VCaP (cell line): ENCODE data around the gene MAP3K15.
A peak's percentile ranks its signal among the peaks of the same experiment; 100 is the strongest.

Source experiments
- H3K27ac ChIP-seq: fragments of 450-650 bp; 2 replicates; pipeline ENCODE4 v1.5.1; 2017
- TF ChIP-seq, protein P1 (sequence below): fragments of 450-650 bp; conservative IDR thresholded peaks from 2 replicates; pipeline ENCODE4 v1.5.1; 2017; ENCODE audit warnings: mild to moderate bottlenecking, moderate library complexity

Gene MAP3K15

DNA sequence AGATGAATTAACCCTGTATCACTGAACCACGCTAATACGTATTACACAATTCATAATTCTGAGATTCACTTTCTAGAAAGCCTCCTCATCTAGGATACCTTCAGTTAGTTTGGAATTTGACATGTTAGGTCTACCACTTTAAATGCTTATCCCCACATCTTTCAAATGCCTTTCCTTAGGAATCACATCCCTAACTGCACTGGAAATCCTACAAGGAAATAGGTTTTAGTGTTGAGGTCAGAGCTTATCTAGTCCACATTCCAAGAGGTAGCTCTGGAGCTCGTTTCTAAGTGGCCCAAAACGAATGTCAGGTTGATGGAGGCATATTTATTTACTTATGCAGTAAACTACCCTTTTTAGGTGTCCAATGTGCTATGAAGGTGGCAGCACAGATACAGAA is 153.6 kb downstream of the MAP3K15 start:
- TF ChIP-seq, protein P1, sequence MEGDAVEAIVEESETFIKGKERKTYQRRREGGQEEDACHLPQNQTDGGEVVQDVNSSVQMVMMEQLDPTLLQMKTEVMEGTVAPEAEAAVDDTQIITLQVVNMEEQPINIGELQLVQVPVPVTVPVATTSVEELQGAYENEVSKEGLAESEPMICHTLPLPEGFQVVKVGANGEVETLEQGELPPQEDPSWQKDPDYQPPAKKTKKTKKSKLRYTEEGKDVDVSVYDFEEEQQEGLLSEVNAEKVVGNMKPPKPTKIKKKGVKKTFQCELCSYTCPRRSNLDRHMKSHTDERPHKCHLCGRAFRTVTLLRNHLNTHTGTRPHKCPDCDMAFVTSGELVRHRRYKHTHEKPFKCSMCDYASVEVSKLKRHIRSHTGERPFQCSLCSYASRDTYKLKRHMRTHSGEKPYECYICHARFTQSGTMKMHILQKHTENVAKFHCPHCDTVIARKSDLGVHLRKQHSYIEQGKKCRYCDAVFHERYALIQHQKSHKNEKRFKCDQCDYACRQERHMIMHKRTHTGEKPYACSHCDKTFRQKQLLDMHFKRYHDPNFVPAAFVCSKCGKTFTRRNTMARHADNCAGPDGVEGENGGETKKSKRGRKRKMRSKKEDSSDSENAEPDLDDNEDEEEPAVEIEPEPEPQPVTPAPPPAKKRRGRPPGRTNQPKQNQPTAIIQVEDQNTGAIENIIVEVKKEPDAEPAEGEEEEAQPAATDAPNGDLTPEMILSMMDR: no peak
- no peak overlapping the region for H3K27ac ChIP-seq

- no peak overlapping the region for H3K27ac ChIP-seq
- TF ChIP-seq, protein P1: no peak
Measured at GRCh38 chrX:19360903-19361302, 154.4 kb downstream of the MAP3K15 start.

DNA sequence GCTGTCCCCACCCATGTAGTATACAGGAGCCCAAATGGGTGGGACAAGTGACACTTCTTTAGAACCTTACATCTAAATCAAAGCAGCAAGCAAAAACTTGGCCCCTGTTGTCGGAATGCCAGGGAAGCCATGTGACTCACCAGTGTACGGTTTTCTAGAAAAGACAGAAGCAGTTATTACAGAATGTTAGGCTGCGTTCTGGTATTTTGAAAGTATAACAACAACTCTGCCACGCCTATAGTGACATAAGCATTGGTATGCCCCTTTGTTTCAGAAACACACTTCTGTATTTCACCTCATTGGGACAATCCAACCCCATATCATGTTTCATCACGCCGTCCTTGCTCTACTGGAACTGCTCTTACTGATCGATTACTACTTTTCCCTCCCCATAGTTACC is 156.8 kb downstream of the MAP3K15 start:
- TF ChIP-seq, protein P1: no peak
- H3K27ac ChIP-seq: no peak overlapping the region

GRCh38 chrX:19354625-19355024 is 160.7 kb downstream of the MAP3K15 start:
- TF ChIP-seq, protein P1: no peak
- no peak overlapping the region for H3K27ac ChIP-seq

DNA sequence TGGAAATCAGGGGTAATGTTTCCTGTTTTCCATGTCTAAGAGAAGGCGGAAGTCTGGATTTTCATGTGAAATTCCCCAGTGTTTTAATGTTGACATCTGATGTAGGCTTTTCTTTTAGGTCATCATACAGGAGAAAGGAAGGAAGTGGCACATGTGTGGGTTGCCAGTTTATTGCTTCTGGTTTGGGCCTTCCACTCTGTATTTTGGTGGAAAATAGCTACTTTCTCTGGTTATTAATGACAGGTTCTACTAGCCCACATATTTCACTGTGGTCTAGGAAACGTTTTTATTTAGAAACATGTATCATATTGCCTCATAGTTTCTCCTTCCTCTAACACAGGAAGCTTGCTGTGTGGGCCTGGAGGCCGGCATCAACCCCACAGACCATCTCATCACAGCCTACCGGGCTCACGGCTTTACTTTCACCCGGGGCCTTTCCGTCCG is 164.3 kb downstream of the MAP3K15 start:
- TF ChIP-seq, protein P1: no peak

GRCh38 chrX:19349264-19349663 is 166.0 kb downstream of the MAP3K15 start:
- H3K27ac ChIP-seq: no peak overlapping the region
- TF ChIP-seq, protein P1: no peak

More for the DNA sequence above, 164.3 kb downstream of the MAP3K15 start:
- H3K27ac ChIP-seq: no peak overlapping the region

DNA sequence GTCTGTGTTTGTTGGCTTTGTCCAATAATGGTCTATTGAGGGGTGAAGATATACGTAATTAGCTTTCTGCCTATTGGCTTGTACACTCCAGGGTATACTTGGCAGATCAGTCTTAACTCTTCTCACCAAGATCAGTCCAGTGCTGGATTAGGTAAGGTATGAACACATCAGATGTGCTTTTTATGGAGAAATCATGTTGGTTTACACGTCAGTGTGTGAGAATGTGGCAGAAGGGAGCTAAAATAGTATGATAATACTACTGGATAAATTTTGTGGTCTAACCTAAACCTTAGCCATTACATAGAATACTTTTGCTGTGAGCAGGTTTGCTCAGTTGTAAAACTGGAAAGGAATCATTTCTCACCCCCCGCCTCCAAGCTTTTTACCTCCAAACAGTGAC is 167.4 kb downstream of the MAP3K15 start:
- no peak overlapping the region for H3K27ac ChIP-seq
- TF ChIP-seq, protein P1: no peak

DNA sequence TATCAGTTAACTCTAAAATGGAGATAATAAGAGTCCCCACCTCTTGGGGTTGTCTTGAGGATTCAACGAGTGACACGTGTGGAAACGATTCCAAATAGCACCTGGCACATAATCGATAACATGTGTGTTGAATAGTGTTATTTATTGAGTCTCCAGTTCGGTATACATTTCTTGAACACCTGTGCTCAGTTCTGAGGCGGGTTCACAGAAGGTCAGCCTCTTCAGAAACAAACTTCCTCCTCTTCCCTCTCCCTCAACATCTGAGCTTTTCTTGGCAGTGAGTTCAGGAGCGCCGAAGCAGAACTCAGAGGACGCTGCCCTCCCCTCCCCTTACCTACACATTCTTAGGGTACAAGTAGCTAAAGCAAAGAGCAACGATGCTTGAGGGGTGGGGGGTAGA is 170.6 kb downstream of the MAP3K15 start:
- H3K27ac ChIP-seq: peak overlapping the region; percentile 76; the same call in 1 of the 2 replicates
- TF ChIP-seq, protein P1: no peak
